ENCODE measurements around the gene IL16. TPM values are rescaled to one million over a fixed set of nuclear protein-coding genes. Genes with fewer than 3 reads are reported as not detected.

IL16 gene
- total and polyA plus RNA-seq, 9 of the 15 experiments (the other 6 are each of a cell fraction or from before 2014, with no cell fraction given), result 1.4 to 18.8 (median 10.6) TPM

GRCh38 chr15:81254277-81254915 is 57.7 kb downstream of the IL16 start:
- no peaks in the 10 kb centered on the region for H3K9me3 ChIP-seq (replicated peaks; ENCODE audit: control insufficient read depth, insufficient read depth, low read depth, low read length)
- TF ChIP-seq SRSF7 (optimal IDR thresholded peaks at IDR 0.05; ENCODE audit: low read depth, low read length), result no peak
- TF ChIP-seq GATAD2A (IDR thresholded peaks at IDR 0.05), result no peak
- no peak for TF ChIP-seq ZNF384 (IDR thresholded peaks at IDR 0.05; ENCODE audit: low read depth, low read length)
- TF ChIP-seq, protein P1, sequence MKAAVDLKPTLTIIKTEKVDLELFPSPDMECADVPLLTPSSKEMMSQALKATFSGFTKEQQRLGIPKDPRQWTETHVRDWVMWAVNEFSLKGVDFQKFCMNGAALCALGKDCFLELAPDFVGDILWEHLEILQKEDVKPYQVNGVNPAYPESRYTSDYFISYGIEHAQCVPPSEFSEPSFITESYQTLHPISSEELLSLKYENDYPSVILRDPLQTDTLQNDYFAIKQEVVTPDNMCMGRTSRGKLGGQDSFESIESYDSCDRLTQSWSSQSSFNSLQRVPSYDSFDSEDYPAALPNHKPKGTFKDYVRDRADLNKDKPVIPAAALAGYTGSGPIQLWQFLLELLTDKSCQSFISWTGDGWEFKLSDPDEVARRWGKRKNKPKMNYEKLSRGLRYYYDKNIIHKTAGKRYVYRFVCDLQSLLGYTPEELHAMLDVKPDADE (conservative IDR thresholded peaks at IDR 0.05; ENCODE audit: control insufficient read depth, low read depth, low read length), result no peak
- no peak for TF ChIP-seq RBM15 (IDR thresholded peaks at IDR 0.05; ENCODE audit: insufficient read depth, low read length)
- TF ChIP-seq E2F6 (IDR thresholded peaks at IDR 0.05; ENCODE audit: borderline replicate concordance in 1 of 2, extremely low read depth in 1 of 2, insufficient read depth in 1 of 2, insufficient read length in 1 of 2, low read depth in 1 of 2, low read length in 1 of 2, poor library complexity in 1 of 2, severe bottlenecking in 1 of 2), result no peak
- TF ChIP-seq RFX1 (IDR thresholded peaks at IDR 0.05), result peak; percentile 25; the same call in 1 of the 2 replicates
- no peak for TF ChIP-seq KDM5B (IDR thresholded peaks at IDR 0.05; ENCODE audit: insufficient replicate concordance, low read depth, low read length)
- peak; percentile 76 for TF ChIP-seq TFE3 (CRISPR knock-in tag; IDR thresholded peaks at IDR 0.05)
- no peak for TF ChIP-seq GABPB2 (CRISPR knock-in tag; conservative IDR thresholded peaks at IDR 0.05)
- TF ChIP-seq DPF2 (IDR thresholded peaks at IDR 0.05), result no peak
- no peaks in the 10 kb centered on the region; a peak in 2 of 5 replicates for H3K4me1 ChIP-seq (replicated peaks in 1 of 2; ENCODE audit: control insufficient read depth in 2 of 2, insufficient read depth in 2 of 2, low read length in 2 of 2)
- no peak overlapping the region for H3K27ac ChIP-seq (ENCODE audit: extremely low read depth, low read depth, low read length)
- intact Hi-C loops (cut with micrococcal nuclease), result no loop called here
- H3K4me3 ChIP-seq, result no peak overlapping the region
- ATAC-seq, result no peak
- DNase-seq (ENCODE audit: extremely low read depth in 1 of 4, low spot score in 3 of 4), result no peak
- H3K4me2 ChIP-seq (ENCODE audit: insufficient read depth, low read length), result no peak overlapping the region
- in situ Hi-C loops (cut with MboI), result no loop called here
- POLR2A ChIA-PET, result no interaction called here
- FAIRE-seq, result no peak
- WGBS (ENCODE audit: insufficient coverage, low coverage, missing lambda C conversion rate), result 31% methylated on average over 5 of the region's 5 CpGs
- no peaks in the 10 kb centered on the region for H3K27me3 ChIP-seq (ENCODE audit: control insufficient read depth in 2 of 2, insufficient read depth in 2 of 2, low read length in 2 of 2)
- no peak overlapping the region for H3K9ac ChIP-seq (ENCODE audit: insufficient read depth in 1 of 2, low read depth in 2 of 2, low read length in 2 of 2)
- no peaks in the 10 kb centered on the region for H3K36me3 ChIP-seq (ENCODE audit: control insufficient read depth, insufficient read depth, low read length)
- H3K9me1 ChIP-seq (ENCODE audit: control insufficient read depth, insufficient read depth, low read length), result no peaks in the 10 kb centered on the region
- CTCF ChIA-PET (ENCODE audit: low intra/inter-chr PET ratio), result interaction anchor here (0.6 to 0.8 kb wide), 2 partner anchors 91 to 99 kb away, joined by 3 to 4 read pairs; no protein-coding TSS in a partner anchor
- no peak overlapping the region; the same call in 1 of the 2 replicates for H2AFZ ChIP-seq (ENCODE audit: low read depth, low read length)
- no peaks in the 10 kb centered on the region for H4K20me1 ChIP-seq (replicated peaks; ENCODE audit: control insufficient read depth, insufficient read depth, low read length)
- BruUV-seq (replicated peaks), result no TSS peak
- no peaks in the 10 kb centered on the region for H3K79me2 ChIP-seq (ENCODE audit: control insufficient read depth, insufficient read depth, low read length)
